AG09309 (cell line): ENCODE data around the gene UNC93B1.

Experiments
- DNase-seq: peaks from one replicate; pipeline ENCODE4 v3.0.0-alpha.2; 2010; ENCODE audit warnings: low read depth
- H3K4me3 ChIP-seq: 2 replicates; pipeline ENCODE4 v1.5.1; 2011; ENCODE audit warnings: mild to moderate bottlenecking, low read depth, low read length, moderate library complexity; ENCODE audit not compliant: control insufficient read depth
- TF ChIP-seq, protein P1 (sequence below): IDR thresholded peaks from 2 replicates; pipeline ENCODE4 v1.5.1; 2011; ENCODE audit warnings: mild to moderate bottlenecking, low read depth, low read length, inconsistent platforms; ENCODE audit not compliant: insufficient read depth, control insufficient read depth; ENCODE audit errors: missing control alignments

The UNC93B1 gene

DNA sequence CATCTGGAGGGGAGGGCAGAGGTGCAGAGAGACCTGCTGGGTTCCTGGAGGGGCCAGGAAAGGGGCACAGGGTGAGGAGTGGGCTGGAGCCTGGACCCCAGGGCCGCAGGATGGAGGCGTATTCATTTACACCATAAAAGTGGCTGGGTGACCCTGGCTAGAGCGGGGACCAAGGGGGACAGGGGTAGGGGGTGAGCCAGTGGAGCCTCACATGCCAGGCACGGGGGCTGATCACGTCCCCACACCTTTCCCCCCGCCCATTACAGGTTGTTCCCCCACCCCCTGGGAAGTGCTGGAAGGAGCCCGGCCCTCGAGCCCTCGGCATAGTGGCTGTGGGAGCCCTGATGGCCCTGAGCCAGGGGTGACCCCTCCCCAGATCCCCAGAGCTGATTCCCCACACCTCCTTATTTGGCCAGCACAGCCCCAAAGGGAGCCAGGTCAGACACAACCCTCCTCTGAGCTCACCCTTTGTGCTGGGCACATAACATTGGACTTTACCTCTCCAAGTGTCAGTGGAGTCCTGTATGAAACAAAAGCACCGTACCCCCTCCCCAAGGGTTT lies 35.7 kb upstream of the UNC93B1 start:
- DNase-seq = no peak
- peak overlapping the region; percentile 94 for H3K4me3 ChIP-seq
- TF ChIP-seq, protein P1, sequence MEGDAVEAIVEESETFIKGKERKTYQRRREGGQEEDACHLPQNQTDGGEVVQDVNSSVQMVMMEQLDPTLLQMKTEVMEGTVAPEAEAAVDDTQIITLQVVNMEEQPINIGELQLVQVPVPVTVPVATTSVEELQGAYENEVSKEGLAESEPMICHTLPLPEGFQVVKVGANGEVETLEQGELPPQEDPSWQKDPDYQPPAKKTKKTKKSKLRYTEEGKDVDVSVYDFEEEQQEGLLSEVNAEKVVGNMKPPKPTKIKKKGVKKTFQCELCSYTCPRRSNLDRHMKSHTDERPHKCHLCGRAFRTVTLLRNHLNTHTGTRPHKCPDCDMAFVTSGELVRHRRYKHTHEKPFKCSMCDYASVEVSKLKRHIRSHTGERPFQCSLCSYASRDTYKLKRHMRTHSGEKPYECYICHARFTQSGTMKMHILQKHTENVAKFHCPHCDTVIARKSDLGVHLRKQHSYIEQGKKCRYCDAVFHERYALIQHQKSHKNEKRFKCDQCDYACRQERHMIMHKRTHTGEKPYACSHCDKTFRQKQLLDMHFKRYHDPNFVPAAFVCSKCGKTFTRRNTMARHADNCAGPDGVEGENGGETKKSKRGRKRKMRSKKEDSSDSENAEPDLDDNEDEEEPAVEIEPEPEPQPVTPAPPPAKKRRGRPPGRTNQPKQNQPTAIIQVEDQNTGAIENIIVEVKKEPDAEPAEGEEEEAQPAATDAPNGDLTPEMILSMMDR = no peak

DNA sequence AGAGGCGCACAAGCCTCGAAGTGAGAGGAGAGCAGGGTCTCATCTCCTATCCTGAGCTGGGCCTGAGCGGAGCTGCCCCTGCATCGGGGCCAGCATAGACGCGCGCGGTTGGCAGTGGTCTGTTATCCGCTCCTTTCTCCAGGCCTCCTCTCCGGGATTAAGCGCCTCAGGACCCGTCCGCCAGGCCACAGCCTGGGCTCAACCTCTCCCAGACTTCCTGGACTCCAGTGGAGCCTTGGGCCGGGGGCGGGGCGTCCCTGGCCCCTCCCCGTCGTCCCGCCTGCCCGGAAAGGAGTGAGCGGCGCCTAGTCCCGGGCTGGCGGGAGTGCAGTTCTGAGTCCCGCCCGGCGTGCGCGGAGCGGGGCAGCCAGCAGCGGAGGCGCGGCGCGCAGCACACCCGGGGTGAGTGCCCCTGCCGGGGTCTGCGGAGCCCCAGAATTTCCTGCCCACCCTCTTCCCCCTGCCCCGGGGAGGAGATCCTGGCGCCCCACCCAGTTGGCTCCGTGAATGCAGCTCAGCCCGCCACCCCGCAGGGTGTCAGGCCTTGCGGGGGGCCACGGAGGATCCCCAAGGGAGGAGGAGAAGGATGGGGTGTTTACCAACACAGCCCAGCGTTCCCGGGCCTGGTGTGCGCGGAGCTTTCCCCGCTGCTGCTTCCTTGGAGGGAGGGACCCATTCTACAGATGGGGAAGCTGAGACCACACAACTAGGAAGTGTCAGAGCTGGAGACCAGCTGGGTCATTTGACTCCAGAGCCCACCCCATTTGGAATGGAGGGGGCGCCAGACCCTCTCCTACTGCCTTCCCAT lies 35.0 kb upstream of the UNC93B1 start, which contains the start of gene TCIRG1:
TSS of gene TCIRG1 (plus strand) at position 308 of the 808 bp plus-strand sequence. CDS start 2,247 bp downstream, outside the sequence.
- H3K4me3 ChIP-seq = peak within 1 kb of the TSS; percentile 94
- no peak for DNase-seq
- TF ChIP-seq, protein P1 = no peak

DNA sequence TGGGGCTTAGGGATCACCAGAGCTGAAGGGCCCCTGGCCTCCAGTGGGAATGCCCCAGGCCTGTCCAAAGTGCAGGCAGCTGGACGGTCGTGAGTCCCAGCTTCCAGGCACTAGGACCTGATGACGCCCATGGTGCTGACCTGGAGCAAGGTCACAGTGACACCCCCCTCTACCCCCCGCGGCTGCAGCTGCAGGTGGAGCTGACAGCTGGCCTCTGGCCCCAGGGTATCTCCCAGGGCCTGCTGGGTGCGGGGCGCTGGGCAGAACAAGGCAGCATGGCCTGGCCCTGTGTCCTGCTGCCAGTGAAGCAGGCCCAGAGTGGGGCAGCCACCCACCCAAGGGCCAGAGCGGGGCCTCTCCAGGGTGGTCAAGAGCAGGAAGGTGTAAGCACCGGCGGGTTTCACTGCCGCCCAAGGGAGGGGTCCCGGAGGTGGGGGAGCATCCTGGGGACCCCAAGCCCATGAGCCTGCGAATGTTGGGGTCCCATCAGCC lies 34.4 kb upstream of the UNC93B1 start:
- DNase-seq = no peak
- H3K4me3 ChIP-seq = peak overlapping the region; percentile 94
- TF ChIP-seq, protein P1 = no peak

DNA sequence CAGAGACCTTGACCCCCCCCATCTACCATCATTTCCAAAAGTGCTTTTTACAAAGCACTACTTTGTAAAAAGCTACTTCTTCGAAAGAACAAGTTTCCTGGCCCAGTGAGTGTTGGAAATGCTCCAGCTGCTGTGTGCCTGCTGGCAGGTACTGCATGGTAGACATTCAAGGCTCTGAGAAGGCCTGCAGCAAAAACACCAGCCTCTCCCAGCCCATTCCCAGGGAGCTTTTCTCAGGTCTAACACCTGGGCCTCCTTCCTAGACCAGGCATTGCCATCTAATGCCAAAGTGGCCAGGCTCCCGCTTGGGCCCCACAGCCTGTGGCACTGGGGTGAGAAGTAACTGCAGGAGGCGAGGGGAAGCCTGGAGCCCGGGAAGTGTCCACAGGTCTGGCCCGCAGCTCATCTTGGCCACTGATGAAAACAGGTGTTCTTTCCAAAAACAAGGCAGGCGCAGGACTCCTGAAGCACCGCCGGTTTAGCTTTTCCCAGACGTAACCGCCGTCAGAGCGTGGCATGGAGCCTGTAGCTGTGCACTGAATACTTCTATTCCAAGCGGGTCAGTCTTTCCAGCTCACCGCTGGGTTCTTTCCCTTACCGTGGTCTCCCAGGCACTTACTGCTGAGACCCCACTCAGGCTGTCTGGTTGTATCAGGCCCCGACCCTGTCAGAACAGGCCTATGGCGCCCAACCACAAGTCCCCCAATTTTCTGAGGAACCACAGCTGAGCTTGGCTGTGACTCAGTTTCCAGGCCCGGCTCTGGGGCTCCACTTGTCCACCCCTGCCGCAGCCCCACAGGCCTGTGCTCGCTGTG lies 33.7 kb upstream of the UNC93B1 start:
- no peak for DNase-seq
- H3K4me3 ChIP-seq = no peak overlapping the region
- TF ChIP-seq, protein P1 = no peak

DNA sequence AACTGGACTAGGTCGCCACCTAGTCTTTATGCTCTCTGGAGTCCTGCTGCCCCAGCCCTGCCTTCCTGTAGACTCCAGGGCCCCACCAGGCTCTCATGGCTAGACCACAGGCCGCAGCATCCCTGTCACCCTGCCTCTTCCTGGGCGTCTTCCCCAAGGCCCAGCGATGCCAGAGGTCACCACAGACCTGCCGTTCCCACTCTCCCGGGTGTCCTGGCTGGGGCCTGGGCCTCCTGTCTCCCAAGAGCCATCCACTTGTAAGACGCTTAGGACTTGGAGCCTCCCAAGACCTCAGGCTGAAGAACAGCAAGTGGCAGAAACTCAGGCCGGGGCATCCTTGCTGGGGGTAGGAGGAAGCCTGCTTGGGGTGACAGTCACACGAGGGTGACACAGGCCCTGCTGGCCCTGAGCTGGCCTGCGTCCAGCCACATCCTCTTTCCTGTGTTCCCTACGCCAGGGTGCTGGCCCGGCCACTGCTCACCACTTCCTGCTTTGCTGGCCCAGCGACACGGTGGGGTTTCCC lies 32.9 kb upstream of the UNC93B1 start:
- TF ChIP-seq, protein P1 = no peak
- H3K4me3 ChIP-seq = no peak overlapping the region
- no peak for DNase-seq

DNA sequence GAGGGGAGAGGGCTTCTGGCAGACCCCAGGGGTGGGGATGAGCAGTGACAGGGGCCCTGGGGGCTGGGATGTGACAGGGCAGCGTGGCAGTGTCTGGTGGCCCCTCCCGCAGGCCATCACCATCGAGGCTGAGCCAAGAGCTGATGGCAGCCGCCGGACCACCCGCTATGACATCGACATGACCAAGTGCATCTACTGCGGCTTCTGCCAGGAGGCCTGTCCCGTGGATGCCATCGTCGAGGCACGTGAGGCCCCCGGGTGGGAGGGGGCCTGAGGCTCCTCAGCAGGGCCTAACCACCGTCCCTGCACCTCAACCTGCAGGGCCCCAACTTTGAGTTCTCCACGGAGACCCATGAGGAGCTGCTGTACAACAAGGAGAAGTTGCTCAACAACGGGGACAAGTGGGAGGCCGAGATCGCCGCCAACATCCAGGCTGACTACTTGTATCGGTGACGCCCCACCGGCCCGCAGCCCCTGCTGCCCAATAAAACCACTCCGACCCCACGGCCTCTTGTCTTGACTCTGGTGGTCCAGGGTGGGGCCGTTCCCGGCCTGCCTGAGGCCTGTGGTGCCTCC lies 32.3 kb upstream of the UNC93B1 start:
- no peak for DNase-seq
- TF ChIP-seq, protein P1 = no peak
- no peak overlapping the region for H3K4me3 ChIP-seq
